Neural cell (in vitro differentiated cells): ENCODE data around the gene GAP43. TPM values are rescaled to one million over a fixed set of nuclear protein-coding genes. Genes with fewer than 3 reads are reported as not detected.
A peak's percentile ranks its signal among the peaks of the same experiment; 100 is the strongest.

Experiments used
- H2AFZ ChIP-seq: fragments of 200-600, 300-800 bp; sonication (generic), shearing (Covaris generic); 2 replicates; pipeline ENCODE4 v1.6.0; 2014; ENCODE audit warnings: low read depth, mild to moderate bottlenecking, antibody characterized with exemption, low read length, moderate library complexity
- H3F3A ChIP-seq: fragments of 200-600 bp; shearing (Covaris generic); 2 replicates; pipeline ENCODE4 v1.6.1; 2016; ENCODE audit warnings: mild to moderate bottlenecking, moderate library complexity, mixed read lengths, antibody characterized with exemption, low read length; ENCODE audit not compliant: insufficient read depth, poor library complexity, severe bottlenecking
- H3K27ac ChIP-seq: fragments of 200-600, 300-800 bp; sonication (generic), shearing (Covaris generic); 2 replicates; pipeline ENCODE4 v1.5.1; 2014; ENCODE audit warnings: mild to moderate bottlenecking, low read length, moderate library complexity
- H3K27me3 ChIP-seq: fragments of 300-800, 200-600 bp; sonication (generic), shearing (Covaris generic); 2 replicates; pipeline ENCODE4 v1.6.0; 2014; ENCODE audit warnings: mild to moderate bottlenecking, low read depth, low read length, moderate library complexity; ENCODE audit not compliant: insufficient read depth
- H3K36me3 ChIP-seq: fragments of 300-800, 200-600 bp; sonication (generic), shearing (Covaris generic); 2 replicates; pipeline ENCODE4 v1.5.1; 2014; ENCODE audit warnings: mild to moderate bottlenecking, antibody characterized with exemption, low read length, moderate library complexity; ENCODE audit not compliant: insufficient read depth
- H3K4me2 ChIP-seq: fragments of 300-800, 200-600 bp; sonication (generic), shearing (Covaris generic); 2 replicates; pipeline ENCODE4 v1.6.0; 2014; ENCODE audit warnings: mild to moderate bottlenecking, low read length
- H3K4me3 ChIP-seq: fragments of 300-800, 200-600 bp; sonication (generic), shearing (Covaris generic); 2 replicates; pipeline ENCODE4 v1.5.1; 2014; ENCODE audit warnings: mild to moderate bottlenecking, low read length, moderate library complexity
- H3K79me2 ChIP-seq: fragments of 200-600 bp; shearing (Covaris generic); replicated peaks from 2 replicates; pipeline ENCODE4 v1.6.0; 2014; ENCODE audit warnings: mild to moderate bottlenecking, low read length, moderate library complexity; ENCODE audit not compliant: insufficient read depth
- H3K9ac ChIP-seq: fragments of 300-800, 200-600 bp; sonication (generic), shearing (Covaris generic); 2 replicates; pipeline ENCODE4 v1.6.1; 2016; ENCODE audit warnings: mild to moderate bottlenecking, low read length, mixed read lengths
- H3K9me2 ChIP-seq: fragments of 200-600 bp; shearing (Covaris generic); 2 replicates; pipeline ENCODE4 v1.6.1; 2016; ENCODE audit warnings: mild to moderate bottlenecking, low read length, mixed read lengths; ENCODE audit not compliant: insufficient read depth
- H3K9me3 ChIP-seq: fragments of 200-600, 300-800 bp; sonication (generic), shearing (Covaris generic); 2 replicates; pipeline ENCODE4 v1.6.1; 2016; ENCODE audit warnings: mild to moderate bottlenecking, mixed run types, low read length, moderate library complexity, mixed read lengths
- H4K20me1 ChIP-seq: fragments of 200-600 bp; shearing (Covaris generic); 2 replicates; pipeline ENCODE4 v1.6.1; 2016; ENCODE audit warnings: mild to moderate bottlenecking, mixed run types; ENCODE audit not compliant: insufficient read depth
- CTCF ChIP-seq: fragments of 450-650 bp; IDR thresholded peaks from 2 replicates; pipeline ENCODE4 v1.5.1; 2014; ENCODE audit warnings: antibody characterized with exemption, mild to moderate bottlenecking, moderate library complexity; ENCODE audit not compliant: poor library complexity, severe bottlenecking
- EP300 ChIP-seq: fragments of 450-650 bp; conservative IDR thresholded peaks from 2 replicates; pipeline ENCODE4 v1.6.1; 2014; ENCODE audit warnings: antibody characterized with exemption, mild to moderate bottlenecking, moderate library complexity; ENCODE audit not compliant: poor library complexity, severe bottlenecking
- EZH2 ChIP-seq: fragments of 200-600, 300-800 bp; shearing (Covaris generic), sonication (generic); IDR thresholded peaks from 2 replicates; pipeline ENCODE4 v1.6.1; 2014; ENCODE audit warnings: antibody characterized with exemption, low read length, borderline replicate concordance, mild to moderate bottlenecking; ENCODE audit not compliant: insufficient read depth, poor library complexity, severe bottlenecking
- MXI1 ChIP-seq: fragments of 450-650 bp; conservative IDR thresholded peaks from 2 replicates; pipeline ENCODE4 v1.6.1; 2014; ENCODE audit warnings: antibody characterized with exemption, mild to moderate bottlenecking; ENCODE audit not compliant: poor library complexity, severe bottlenecking
- POLR2AphosphoS5 ChIP-seq: IDR thresholded peaks from 2 replicates; pipeline ENCODE4 v1.6.1; 2012
- RAD21 ChIP-seq: fragments of 450-650 bp; conservative IDR thresholded peaks from 2 replicates; pipeline ENCODE4 v1.6.1; 2014; ENCODE audit warnings: antibody characterized with exemption, mild to moderate bottlenecking, moderate library complexity
- REST ChIP-seq: IDR thresholded peaks from 2 replicates; pipeline ENCODE4 v1.6.1; 2012; ENCODE audit warnings: borderline replicate concordance
- SMC3 ChIP-seq: fragments of 450-650 bp; conservative IDR thresholded peaks from 2 replicates; pipeline ENCODE4 v1.6.1; 2014; ENCODE audit warnings: antibody characterized with exemption, mild to moderate bottlenecking, moderate library complexity; ENCODE audit not compliant: poor library complexity
- TAF1 ChIP-seq: IDR thresholded peaks from 2 replicates; pipeline ENCODE4 v1.6.1; 2012; ENCODE audit warnings: low read depth
- polyA plus RNA-seq: library from polyadenylated mRNA; depleted of rRNA; stranded (reverse); fragments of >200 nt; gene quantifications from 2 replicates; pipeline ENCODE4 v1.2.3, GENCODE V29; 2014

Gene GAP43
- polyA plus RNA-seq, 1 donor from 2014 or later: 1,327 TPM

- H3K36me3 ChIP-seq: no peaks in the 10 kb centered on the region
- peaks cover 16% of the 10 kb centered on the region for H3F3A ChIP-seq
- no peaks in the 10 kb centered on the region for H3K9me3 ChIP-seq
- no peak for TF ChIP-seq MXI1
- no peak for TF ChIP-seq EZH2
- no peak for TF ChIP-seq REST
- no peak for TF ChIP-seq CTCF
- no peak for TF ChIP-seq EP300
- TF ChIP-seq RAD21: no peak
- no peak for TF ChIP-seq SMC3
- TF ChIP-seq TAF1: no peak
- no peak for TF ChIP-seq POLR2AphosphoS5
- H3K9ac ChIP-seq: peak overlapping the region; percentile 98
- peak overlapping the region; percentile 98 for H3K27ac ChIP-seq
- H4K20me1 ChIP-seq: no peaks in the 10 kb centered on the region
- H3K4me3 ChIP-seq: peak overlapping the region; percentile 74
- no peak overlapping the region for H2AFZ ChIP-seq
- no peaks in the 10 kb centered on the region for H3K27me3 ChIP-seq
- peaks cover 83% of the 10 kb centered on the region for H3K79me2 ChIP-seq
- H3K9me2 ChIP-seq: no peaks in the 10 kb centered on the region
- H3K4me2 ChIP-seq: peak overlapping the region; percentile 95
Observed at GRCh38 chr3:115626721-115627120, 3.4 kb downstream of the GAP43 start.

- Histone ChIP-seq H4K20me1 (no peaks in the 10 kb centered on the region), H3K27me3 (no peaks in the 10 kb centered on the region), H3K4me3 (peak overlapping the region; percentile 74), H3K79me2 (peaks cover 90% of the 10 kb centered on the region), H3K9ac (peak overlapping the region; percentile 98), H3F3A (peaks cover 16% of the 10 kb centered on the region), H3K9me2 (no peaks in the 10 kb centered on the region), H3K27ac (peak overlapping the region; percentile 98), H3K9me3 (no peaks in the 10 kb centered on the region), H3K36me3 (no peaks in the 10 kb centered on the region), H3K4me2 (peak overlapping the region; percentile 95), H2AFZ (no peak overlapping the region)
- TF ChIP-seq MXI1 (peak; percentile 27), TAF1 (no peak), RAD21 (peak; percentile 52), POLR2AphosphoS5 (peak; percentile 63), REST (peak; percentile 16), CTCF (peak; percentile 59), EZH2 (no peak), EP300 (no peak), SMC3 (peak; percentile 55)
Observed at GRCh38 chr3:115627180-115628074, 4.1 kb downstream of the GAP43 start.
